Vagina (tissue), 2 donors: ENCODE measurements around the gene SIRPB2. TPM values are rescaled to one million over a fixed set of nuclear protein-coding genes. Genes with fewer than 3 reads are reported as not detected.

ENCODE experiments used
- DNase-seq, 2 donors: peaks; one replicate each; pipeline ENCODE4 v3.0.0-alpha.2; 2017; ENCODE audit errors: extremely low spot score in 2 of 2
- H3K27ac ChIP-seq: fragments of 200-600 bp; sonication (generic); one replicate; pipeline ENCODE4 v1.5.1; 2019
- H3K27me3 ChIP-seq: fragments of 200-600 bp; sonication (generic); one replicate; pipeline ENCODE4 v1.5.1; 2019
- H3K36me3 ChIP-seq, 2 donors: fragments of 200-600 bp; sonication (generic); one replicate each; pipeline ENCODE4 v1.5.1; 2017 to 2019
- H3K4me1 ChIP-seq: fragments of 200-600 bp; sonication (generic); one replicate; pipeline ENCODE4 v1.5.1; 2019
- H3K4me3 ChIP-seq, 2 donors: fragments of 200-600 bp; sonication (generic); 1 replicate in 1 of 2; 2 replicates in 1 of 2; pipeline ENCODE4 v1.5.1; 2016 to 2019
- H3K9me3 ChIP-seq: fragments of 200-600 bp; sonication (generic); one replicate; pipeline ENCODE4 v1.5.1; 2019
- POLR2A ChIP-seq, 2 donors: fragments of 450-650 bp; IDR thresholded peaks; one replicate each; pipeline ENCODE4 v1.6.1; 2017; ENCODE audit warnings: antibody characterized with exemption in 2 of 2, mild to moderate bottlenecking in 2 of 2, moderate library complexity in 2 of 2
- POLR2AphosphoS5 ChIP-seq, 2 donors: sonication (generic); formaldehyde crosslinking; IDR thresholded peaks; one replicate each; pipeline ENCODE4 v1.9.0; 2017; ENCODE audit warnings: antibody characterized with exemption in 2 of 2, mild to moderate bottlenecking in 2 of 2, low read depth in 1 of 2; ENCODE audit not compliant: insufficient read depth in 1 of 2
- intact Hi-C: fragments of 100-400 bp; cut with DNase I; formaldehyde crosslinking; loops from one replicate; pipeline ENCODE4 v1.15.1; 2023
- total RNA-seq: library from RNA; depleted of rRNA; stranded (reverse); fragments of >200 nt; gene quantifications from one replicate; pipeline ENCODE4 v1.2.3, GENCODE V29; 2016
- TF ChIP-seq, protein P1 (sequence below), 3 experiments: fragments of 450-650 bp in 2 of 3; fragments of 200-600 bp in 1 of 3; sonication (generic) in 1 of 3; IDR thresholded peaks; one replicate each; pipeline ENCODE4 v1.5.1; 2017 to 2019; ENCODE audit warnings: antibody characterized with exemption in 3 of 3, mild to moderate bottlenecking in 2 of 3, moderate library complexity in 2 of 3

Gene SIRPB2
- total RNA-seq, 1 donor from 2014 or later, result 2.9 TPM

DNA sequence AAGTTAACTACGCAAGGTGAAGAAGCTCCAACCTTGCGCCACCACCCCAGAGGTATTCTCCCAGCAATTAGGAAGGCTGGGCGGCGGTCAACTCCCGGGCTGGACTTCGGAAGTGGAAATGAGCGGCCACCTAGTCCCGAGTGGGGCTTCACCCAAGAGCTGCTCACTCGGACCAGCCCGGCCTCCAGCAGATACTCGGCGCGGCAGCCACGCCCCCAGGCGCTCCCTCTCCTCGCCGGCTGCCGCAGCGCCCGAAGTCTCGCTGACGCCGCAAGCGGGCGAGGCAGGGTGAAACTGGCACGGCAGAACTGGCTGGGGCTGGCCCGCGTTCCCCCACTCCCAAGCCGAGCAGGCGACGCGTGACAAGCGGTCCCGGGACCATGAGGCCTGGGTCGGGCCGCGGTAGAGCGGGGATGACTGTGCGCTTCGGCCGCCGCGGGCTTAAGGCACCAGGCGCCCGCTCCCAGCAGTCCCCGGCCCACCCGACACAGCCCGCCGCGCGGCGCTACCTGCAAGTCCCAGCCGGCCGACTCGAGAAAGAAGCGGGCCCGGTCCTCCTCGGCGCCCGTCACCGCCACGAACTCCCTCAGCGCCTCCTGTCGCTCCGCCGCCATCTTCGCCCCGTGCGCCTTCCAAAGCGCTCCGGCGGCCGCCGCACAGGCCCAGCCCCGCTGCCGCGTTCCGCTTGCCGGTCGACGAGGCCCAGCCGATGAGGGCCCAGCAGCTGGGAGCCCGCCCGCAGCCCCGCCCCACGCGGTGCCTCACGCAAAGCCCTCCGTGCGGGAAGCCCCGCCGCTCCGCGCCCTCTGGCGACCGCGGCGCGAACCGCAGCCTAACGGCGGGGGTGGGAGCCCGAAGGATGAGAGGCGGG is 24.8 kb downstream of the SIRPB2 start, which contains the start of gene NSFL1C:
TSS of gene NSFL1C (minus strand) at position 639 of the 871 bp plus-strand sequence. CDS start at position 614, 25 bp downstream.
- Histone ChIP-seq H3K4me3 (peak within 1 kb of the TSS; percentile 79 to 99), H3K9me3 (no peaks in the 10 kb centered on the region), H3K4me1 (peaks cover 58% of the 10 kb centered on the region), H3K36me3 (peaks cover 0 to 4% of the 10 kb centered on the region in 2 donors), H3K27ac (peak within 1 kb of the TSS; percentile 93), H3K27me3 (no peaks in the 10 kb centered on the region)
- DNase-seq, result peak; percentile 88 to 94
- TF ChIP-seq, protein P1, sequence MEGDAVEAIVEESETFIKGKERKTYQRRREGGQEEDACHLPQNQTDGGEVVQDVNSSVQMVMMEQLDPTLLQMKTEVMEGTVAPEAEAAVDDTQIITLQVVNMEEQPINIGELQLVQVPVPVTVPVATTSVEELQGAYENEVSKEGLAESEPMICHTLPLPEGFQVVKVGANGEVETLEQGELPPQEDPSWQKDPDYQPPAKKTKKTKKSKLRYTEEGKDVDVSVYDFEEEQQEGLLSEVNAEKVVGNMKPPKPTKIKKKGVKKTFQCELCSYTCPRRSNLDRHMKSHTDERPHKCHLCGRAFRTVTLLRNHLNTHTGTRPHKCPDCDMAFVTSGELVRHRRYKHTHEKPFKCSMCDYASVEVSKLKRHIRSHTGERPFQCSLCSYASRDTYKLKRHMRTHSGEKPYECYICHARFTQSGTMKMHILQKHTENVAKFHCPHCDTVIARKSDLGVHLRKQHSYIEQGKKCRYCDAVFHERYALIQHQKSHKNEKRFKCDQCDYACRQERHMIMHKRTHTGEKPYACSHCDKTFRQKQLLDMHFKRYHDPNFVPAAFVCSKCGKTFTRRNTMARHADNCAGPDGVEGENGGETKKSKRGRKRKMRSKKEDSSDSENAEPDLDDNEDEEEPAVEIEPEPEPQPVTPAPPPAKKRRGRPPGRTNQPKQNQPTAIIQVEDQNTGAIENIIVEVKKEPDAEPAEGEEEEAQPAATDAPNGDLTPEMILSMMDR (IDR thresholded peaks at IDR 0.05), result peak; percentile 86 to 97 (median 96)
- TF ChIP-seq POLR2AphosphoS5 (IDR thresholded peaks at IDR 0.05; ENCODE audit: insufficient read depth in 1 of 2, low read depth in 1 of 2) (peak; percentile 17 to 62), POLR2A (IDR thresholded peaks at IDR 0.05) (peak in 1 of 2 donors; percentile 50)
- intact Hi-C loops, result no loop called here

DNA sequence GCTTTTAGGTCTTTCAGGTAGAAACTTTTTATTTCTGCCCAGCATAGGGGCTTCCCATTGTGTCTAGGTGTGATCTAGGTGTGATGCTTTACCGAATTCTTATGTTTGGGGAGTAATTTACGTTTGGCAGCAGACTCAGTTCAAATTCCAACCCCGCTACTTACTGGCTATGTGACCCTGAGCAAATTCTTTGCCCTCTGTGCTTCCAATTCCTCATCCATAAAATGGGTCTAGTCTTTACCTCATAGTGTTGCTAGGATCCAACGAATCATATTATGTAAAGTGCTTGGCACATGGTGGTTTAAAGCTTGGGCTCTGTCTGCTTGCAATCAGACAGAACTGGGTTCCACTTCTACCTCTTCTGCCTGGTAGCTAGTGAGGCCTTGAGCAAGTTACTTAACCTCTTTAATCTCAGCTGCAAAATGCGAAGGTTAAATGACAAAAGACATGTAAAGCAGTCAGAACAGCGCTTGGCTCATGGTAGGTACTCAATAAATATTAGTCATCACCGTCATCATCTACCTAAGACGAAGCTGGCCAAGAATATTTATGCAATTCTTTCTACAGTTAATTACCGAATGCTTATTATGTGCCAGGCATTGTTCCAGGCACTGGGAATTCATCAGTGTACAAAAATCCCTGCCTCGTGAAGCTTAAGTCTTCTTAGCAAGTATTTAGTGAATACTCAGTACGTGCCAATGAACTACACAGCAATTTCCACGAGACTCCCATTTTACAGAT is 25.6 kb downstream of the SIRPB2 start:
- TF ChIP-seq POLR2A (IDR thresholded peaks at IDR 0.05), result no peak
- peak in 1 of 2 donors; percentile 7 for TF ChIP-seq POLR2AphosphoS5 (IDR thresholded peaks at IDR 0.05; ENCODE audit: insufficient read depth in 1 of 2, low read depth in 1 of 2)
- peaks cover 54% of the 10 kb centered on the region for H3K4me1 ChIP-seq
- H3K4me3 ChIP-seq, result peak overlapping the region; percentile 79 to 99
- peak overlapping the region; percentile 93 for H3K27ac ChIP-seq
- H3K27me3 ChIP-seq, result no peaks in the 10 kb centered on the region
- peak; percentile 3 to 29 for DNase-seq
- intact Hi-C loops, result no loop called here
- H3K36me3 ChIP-seq, result peaks cover 0 to 9% of the 10 kb centered on the region in 2 donors
- H3K9me3 ChIP-seq, result no peaks in the 10 kb centered on the region

DNA sequence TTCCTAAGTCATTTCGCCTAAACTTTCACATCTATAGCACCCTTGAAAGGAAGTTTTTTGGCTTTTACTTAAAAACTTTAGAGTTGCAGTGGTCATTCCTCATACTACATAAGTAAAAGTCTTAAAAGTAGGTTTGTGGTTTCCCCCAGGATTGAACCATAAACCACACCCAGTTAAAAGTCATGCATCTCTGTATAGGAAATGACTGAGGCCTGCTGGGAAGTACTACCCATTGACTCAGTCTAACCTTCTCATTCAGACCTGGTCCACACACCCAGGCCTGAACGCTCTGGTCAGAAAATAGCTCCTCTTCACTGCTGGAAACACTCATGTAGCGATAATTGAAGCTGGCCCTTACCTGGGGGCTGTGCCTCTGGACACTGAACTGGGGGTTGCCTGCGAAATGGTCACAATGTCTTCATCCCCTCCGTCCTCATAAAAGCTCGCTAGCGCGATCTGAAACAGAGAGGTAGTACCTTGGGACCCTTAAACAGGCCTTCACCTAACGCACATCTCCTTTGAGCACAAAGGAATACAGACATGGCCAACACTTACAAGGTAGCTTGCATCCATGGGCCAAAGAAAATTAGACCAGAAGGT is 27.1 kb downstream of the SIRPB2 start:
- Histone ChIP-seq H3K4me3 (no peak overlapping the region), H3K27me3 (no peaks in the 10 kb centered on the region), H3K4me1 (peaks cover 39% of the 10 kb centered on the region), H3K9me3 (no peaks in the 10 kb centered on the region), H3K36me3 (peaks cover 0 to 12% of the 10 kb centered on the region in 2 donors), H3K27ac (no peak overlapping the region)
- TF ChIP-seq POLR2A (IDR thresholded peaks at IDR 0.05), result no peak
- TF ChIP-seq, protein P1 (IDR thresholded peaks at IDR 0.05), result no peak
- TF ChIP-seq POLR2AphosphoS5 (IDR thresholded peaks at IDR 0.05; ENCODE audit: insufficient read depth in 1 of 2, low read depth in 1 of 2), result no peak
- intact Hi-C loops, result no loop called here
- DNase-seq, result peak; percentile 4 to 58

DNA sequence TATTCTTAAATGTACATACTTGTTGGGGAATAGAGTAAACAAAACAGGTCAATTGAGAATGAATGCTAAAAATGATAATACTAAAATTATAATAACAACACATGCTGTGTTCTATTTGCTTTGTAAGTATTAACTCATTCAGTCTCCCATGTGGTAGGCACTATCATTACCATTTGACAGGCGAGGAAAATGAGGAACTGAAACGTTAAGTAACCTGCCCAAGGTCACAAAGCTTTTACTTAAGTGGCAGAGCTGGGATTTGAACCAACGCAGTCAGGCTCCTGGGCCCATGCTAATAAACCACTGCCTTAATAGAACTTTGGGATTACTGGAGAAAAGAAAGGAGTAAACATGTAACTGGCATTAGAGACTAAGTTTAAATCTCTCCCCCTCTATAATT is 28.4 kb downstream of the SIRPB2 start:
- H3K4me3 ChIP-seq, result no peak overlapping the region
- no peaks in the 10 kb centered on the region for H3K9me3 ChIP-seq
- no peaks in the 10 kb centered on the region for H3K27me3 ChIP-seq
- peak; percentile 4 to 6 for DNase-seq
- peaks cover 0 to 22% of the 10 kb centered on the region in 2 donors for H3K36me3 ChIP-seq
- H3K4me1 ChIP-seq, result peaks cover 38% of the 10 kb centered on the region
- TF ChIP-seq POLR2A (IDR thresholded peaks at IDR 0.05) (no peak), POLR2AphosphoS5 (IDR thresholded peaks at IDR 0.05; ENCODE audit: insufficient read depth in 1 of 2, low read depth in 1 of 2) (no peak)
- TF ChIP-seq, protein P1 (IDR thresholded peaks at IDR 0.05), result no peak
- intact Hi-C loops, result no loop called here
- H3K27ac ChIP-seq, result no peak overlapping the region

DNA sequence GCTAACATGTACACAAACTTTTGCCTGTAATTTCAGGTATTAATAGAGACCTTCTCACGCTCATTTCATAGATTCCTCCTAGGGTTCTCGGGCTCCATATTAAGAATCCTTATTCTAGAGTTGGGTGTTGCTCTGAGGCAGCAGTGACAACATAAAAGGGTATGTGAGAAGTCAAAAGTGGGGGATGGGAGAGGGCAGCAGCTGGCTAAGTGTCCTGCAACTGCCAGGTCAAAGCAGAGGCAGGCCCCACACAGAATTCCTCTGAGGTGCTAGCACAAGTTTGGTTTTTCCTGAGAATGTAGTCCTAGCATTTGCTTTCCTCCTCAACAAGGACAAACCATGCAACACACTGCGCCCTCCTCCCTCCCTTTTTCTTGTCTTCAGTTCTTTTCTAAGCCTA is 29.2 kb downstream of the SIRPB2 start:
- Histone ChIP-seq H3K36me3 (peaks cover 0 to 28% of the 10 kb centered on the region in 2 donors), H3K9me3 (no peaks in the 10 kb centered on the region), H3K27me3 (no peaks in the 10 kb centered on the region), H3K27ac (no peak overlapping the region), H3K4me1 (peaks cover 33% of the 10 kb centered on the region), H3K4me3 (no peak overlapping the region)
- peak; percentile 40 to 49 for DNase-seq
- intact Hi-C loops, result no loop called here
- no peak for TF ChIP-seq POLR2AphosphoS5 (IDR thresholded peaks at IDR 0.05; ENCODE audit: insufficient read depth in 1 of 2, low read depth in 1 of 2)
- TF ChIP-seq, protein P1 (IDR thresholded peaks at IDR 0.05), result no peak
- no peak for TF ChIP-seq POLR2A (IDR thresholded peaks at IDR 0.05)
